HG02610 (cell line): ENCODE measurements around the gene NKX6-2.
"Not testable (repeated sequence)": the region's sequence is repeated elsewhere in the genome, so short reads cannot be mapped to it uniquely, and the experiment has no call there.

Source experiments
- ATAC-seq: cut with Tn5 transposase; IDR thresholded peaks from one replicate; pipeline ENCODE4 v1.9.1; 2021; ENCODE audit warnings: mild to moderate bottlenecking, moderate library complexity; ENCODE audit not compliant: unreplicated experiment

Gene NKX6-2

GRCh38 chr10:132783940-132784865 lies 1.7 kb downstream of the NKX6-2 start:
- ATAC-seq, result no peak

- no peak for ATAC-seq
These were observed 2.6 kb downstream of the NKX6-2 start for GRCh38 chr10:132783165-132783939.

GRCh38 chr10:132781556-132781955 lies 4.4 kb downstream of the NKX6-2 start:
- ATAC-seq, result no peak

GRCh38 chr10:132780356-132780755 lies 5.6 kb downstream of the NKX6-2 start:
- ATAC-seq, result no peak

- ATAC-seq, result no peak
These were observed 6.2 kb downstream of the NKX6-2 start for GRCh38 chr10:132779549-132780294.

GRCh38 chr10:132777441-132777840 lies 8.5 kb downstream of the NKX6-2 start:
- no peak for ATAC-seq

GRCh38 chr10:132776821-132777220 lies 9.1 kb downstream of the NKX6-2 start:
- no peak for ATAC-seq

- no peak for ATAC-seq
These were observed 9.8 kb downstream of the NKX6-2 start for GRCh38 chr10:132776186-132776585.

- ATAC-seq, result no peak
These were observed 10.8 kb downstream of the NKX6-2 start for GRCh38 chr10:132774902-132775863.

GRCh38 chr10:132774181-132774901 lies 11.6 kb downstream of the NKX6-2 start:
- ATAC-seq, result no peak

GRCh38 chr10:132772816-132773215 lies 13.1 kb downstream of the NKX6-2 start:
- ATAC-seq, result not testable (repeated sequence)

- ATAC-seq, result no peak
These were observed 15.6 kb downstream of the NKX6-2 start for GRCh38 chr10:132770061-132771021.

- ATAC-seq, result no peak
These were observed 17.4 kb downstream of the NKX6-2 start for GRCh38 chr10:132768346-132769248.

GRCh38 chr10:132766291-132766690 lies 19.7 kb downstream of the NKX6-2 start:
- no peak for ATAC-seq

- ATAC-seq, result no peak
These were observed 20.5 kb downstream of the NKX6-2 start for GRCh38 chr10:132765435-132765834.

GRCh38 chr10:132764108-132764507 lies 21.8 kb downstream of the NKX6-2 start:
- ATAC-seq, result no peak

GRCh38 chr10:132763545-132763944 lies 22.4 kb downstream of the NKX6-2 start:
- no peak for ATAC-seq
